Activated gamma-delta T cell (primary cell): Measurements from ENCODE around the gene PLD5.
"Not testable (repeated sequence)": the region's sequence is repeated elsewhere in the genome, so short reads cannot be mapped to it uniquely, and the experiment has no call there.

Experiments
- DNase-seq: peaks from one replicate; lab custom pipeline; 2025; lab: John Stamatoyannopoulos, UW

The PLD5 gene

GRCh38 chr1:242162140-242162539, 362.4 kb downstream of the PLD5 start:
- no peak for DNase-seq

DNA sequence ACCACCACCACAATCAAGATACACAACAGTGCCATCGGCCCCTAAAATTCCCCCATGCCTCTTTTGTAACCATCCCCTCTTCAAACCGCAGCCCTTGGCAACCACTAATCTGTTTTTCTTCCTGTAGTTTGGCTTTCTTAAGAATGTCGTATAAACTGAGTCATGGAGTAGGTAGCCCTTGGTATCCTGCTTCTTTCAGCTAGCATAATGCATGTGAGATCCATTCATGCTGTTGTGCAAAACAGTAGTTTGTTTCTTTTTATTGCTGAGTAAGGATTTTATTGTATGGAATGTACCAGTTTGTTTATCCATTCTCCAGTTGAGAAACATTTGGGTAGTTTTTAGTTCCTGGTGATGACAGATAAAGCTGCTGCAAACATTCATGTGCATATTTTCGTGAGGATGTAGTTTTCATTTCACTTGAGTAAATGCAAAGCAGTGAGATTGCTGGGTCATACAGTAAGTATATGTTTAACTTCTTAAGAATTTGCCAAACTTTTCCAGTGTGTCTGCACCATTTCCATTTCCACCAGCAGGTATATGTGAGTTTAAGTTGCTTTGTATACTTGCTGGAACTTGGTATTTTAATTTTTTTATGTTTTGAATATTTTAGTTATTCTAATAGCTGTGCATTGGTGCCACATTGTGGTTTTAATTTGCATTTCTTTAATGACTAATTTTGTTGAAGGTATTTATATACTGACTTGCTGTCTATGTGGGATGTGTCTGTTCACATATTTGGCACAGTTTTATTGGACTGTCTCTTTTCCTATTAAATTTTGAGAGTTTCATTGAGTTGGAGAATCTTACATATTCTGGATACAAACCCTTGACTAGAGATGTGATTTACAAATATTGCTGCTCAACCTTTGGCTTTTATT, 377.2 kb downstream of the PLD5 start:
- DNase-seq = no peak

DNA sequence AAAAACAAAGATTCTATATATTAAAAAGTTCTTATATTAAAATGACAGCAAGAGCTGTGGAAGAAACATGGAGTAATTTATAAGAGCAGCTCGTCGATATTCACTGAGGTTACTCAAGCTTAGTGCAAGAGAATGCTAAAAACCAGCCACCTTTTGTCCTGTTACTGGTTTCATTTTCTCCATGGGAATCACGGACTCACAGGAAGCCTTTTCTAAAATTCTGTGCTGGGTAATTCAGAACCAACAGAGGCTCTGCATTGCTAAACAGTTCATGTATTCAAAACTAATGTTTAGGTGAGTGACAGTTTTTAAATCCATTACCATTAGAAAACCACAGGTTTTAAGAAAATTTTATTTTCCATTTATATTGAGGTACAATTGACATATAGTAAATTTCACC, 377.8 kb downstream of the PLD5 start:
- no peak for DNase-seq

DNA sequence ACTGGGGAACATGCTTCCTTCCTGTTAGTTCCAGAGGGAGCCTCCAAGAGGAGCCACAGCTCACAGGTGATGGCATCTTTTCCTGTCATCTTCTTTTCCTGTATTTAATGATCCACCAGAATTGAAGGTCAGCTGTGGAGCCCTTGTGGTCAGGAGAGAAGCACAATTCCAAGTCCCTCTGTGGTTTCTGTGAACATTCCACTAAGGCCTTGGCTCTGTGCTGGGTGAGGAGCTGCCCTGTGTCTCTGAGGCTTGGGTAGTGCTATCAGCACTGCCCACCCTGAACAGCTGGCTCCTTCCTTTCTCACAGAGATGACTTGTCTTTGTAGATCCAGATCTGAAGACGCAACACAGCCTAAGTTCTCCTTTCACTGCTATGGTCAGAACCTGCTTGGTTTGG, 383.7 kb downstream of the PLD5 start:
- DNase-seq = no peak

DNA sequence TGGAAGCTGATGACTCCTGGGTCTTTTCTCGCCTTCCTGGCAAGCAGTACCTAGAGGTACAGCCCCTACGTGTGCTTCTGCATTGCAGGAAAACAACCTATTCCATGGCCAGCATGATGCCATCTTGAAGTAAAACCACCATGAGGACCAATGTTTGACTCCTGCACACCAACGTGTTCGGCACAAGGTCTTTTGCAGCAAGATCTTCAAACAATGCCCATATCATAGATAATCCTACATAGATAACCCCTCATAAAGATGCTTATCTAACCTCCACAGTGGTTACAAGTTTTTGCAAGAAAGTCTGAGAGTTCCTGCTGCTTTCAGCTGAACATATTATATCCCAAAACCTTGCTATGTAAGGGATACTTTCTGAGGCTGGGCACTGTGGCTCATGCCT, 384.5 kb downstream of the PLD5 start:
- DNase-seq = no peak

- no peak for DNase-seq
Measured at GRCh38 chr1:242139442-242139841, 385.1 kb downstream of the PLD5 start.

DNA sequence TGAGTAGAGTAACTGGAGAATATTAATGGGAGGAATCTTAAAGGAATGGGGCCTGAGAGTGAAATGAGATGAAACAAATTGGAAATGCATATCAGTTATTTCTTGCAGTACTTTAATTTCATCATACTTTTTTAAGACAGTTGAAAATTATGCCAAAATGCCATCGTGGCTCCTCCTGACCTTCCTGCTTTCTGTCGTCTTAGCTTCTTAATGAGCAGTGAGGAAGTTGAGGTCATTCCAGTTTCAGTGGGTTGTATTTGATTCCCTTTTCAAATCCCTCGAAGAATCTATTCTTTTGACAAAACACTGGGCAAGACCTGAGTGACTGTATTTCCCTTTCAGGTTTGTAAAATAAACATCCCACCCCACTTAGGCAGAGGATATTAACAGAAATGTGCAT, 390.7 kb downstream of the PLD5 start:
- DNase-seq = no peak

DNA sequence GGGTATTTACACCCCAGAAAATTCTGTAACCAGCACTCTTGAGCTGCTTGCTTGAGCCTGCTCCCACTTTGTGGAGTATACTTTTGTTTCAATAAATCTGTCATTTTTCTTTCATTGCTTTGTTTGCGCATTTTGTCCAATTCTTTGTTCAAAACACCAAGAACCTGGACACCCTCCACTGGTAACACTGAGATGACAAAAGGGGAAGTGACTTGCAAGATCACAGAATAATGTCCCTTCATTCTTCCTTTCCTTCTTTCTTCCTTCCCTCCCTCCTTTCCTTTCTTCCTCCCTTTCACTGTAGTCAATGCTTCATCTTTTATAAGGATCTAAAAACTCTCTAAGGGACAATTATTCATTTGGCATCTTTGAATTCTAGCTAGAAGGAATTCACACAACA, 391.1 kb downstream of the PLD5 start:
- no peak for DNase-seq

DNA sequence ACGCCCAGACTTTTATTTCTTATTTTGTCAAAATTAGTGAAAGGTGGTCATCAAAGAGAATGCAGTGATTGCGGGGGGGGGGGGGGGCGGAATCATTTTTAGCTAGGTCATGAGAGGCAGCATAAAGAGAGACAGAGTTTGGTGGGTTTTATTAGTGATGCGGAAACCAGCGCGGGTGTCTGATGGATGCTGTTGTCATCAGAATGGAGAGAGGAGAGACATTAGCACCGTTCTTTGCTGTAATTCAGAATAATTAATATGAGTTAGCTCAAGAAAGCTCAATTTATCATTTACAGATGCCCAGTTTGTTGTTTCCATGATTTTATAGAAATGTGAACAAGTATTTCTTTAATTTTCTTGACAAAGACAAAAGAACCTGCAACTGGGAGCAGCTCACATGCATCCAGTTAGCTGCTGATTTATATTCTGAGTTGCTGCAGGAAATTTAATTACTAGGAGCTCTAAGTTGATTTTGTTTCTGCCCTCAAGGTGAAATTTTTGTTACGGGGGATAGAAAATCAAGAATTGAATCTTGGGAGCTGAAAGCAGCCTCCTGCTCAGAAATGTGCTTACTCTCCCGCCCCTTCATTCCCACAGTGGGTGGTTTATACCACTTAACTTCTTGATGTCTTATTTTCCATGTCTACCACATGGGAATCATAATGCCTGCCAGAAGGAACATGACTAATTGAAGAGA, 392.2 kb downstream of the PLD5 start:
- no peak for DNase-seq

GRCh38 chr1:242128951-242129502, 395.5 kb downstream of the PLD5 start:
- DNase-seq = no peak

DNA sequence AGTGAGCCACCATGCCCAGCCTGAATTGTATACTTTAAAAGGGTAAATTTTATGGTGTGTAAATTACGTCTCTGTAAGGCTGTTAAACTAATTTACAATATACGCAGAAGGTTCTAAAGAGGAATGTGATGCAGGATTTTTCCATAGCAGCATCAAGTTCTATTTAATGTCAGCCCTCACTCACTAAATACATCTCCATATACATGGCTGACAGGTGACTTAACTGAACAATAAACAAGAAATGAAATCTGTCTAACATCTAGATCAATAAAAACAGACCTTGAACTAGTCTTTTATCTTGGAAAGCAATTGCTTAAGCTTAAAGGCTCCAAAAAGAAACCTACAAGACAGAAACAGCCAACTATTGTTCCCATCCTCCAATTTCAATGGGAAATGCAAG, 404.1 kb downstream of the PLD5 start:
- no peak for DNase-seq

- DNase-seq = no peak
Measured at GRCh38 chr1:242100921-242101320, 423.6 kb downstream of the PLD5 start.

DNA sequence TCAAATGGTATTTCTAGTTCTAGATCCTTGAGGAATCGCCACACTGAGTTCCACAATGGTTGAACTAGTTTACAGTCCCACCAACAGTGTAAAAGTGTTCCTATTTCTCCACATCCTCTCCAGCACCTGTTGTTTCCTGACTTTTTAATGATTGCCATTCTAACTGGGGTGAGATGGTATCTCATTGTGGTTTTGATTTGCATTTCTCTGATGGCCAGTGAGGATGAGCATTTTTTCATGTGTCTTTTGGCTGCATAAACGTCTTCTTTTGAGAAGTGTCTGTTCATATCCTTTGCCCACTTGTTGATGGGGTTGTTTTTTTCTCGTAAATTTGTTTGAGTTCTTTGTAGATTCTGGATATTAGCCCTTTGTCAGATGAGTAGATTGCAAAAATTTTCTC, 427.2 kb downstream of the PLD5 start:
- not testable (repeated sequence) for DNase-seq

DNA sequence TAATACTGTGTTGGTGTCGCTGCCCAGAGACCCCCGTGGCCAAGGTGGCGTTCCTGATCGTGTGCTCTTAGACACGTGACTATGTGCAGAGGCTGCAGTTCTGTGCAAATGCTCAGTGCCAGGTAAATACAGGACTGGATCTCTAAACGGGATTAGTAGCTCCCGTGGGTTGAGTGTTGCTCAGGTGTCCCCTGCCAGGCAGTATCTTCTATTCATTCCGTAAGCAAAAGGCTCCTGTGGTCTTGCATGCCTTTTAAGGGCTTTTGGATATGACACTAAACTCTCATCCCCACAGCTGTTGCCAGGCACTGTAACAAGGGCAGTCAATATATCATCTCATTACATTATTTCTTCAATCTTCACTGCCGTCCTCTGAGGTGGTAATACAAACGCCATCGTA, 431.4 kb downstream of the PLD5 start:
- DNase-seq = no peak

- DNase-seq = no peak
Measured at GRCh38 chr1:242089911-242090310, 434.6 kb downstream of the PLD5 start.

GRCh38 chr1:242088875-242089274, 435.6 kb downstream of the PLD5 start:
- DNase-seq = no peak

GRCh38 chr1:242086706-242087105, 437.8 kb downstream of the PLD5 start:
- no peak for DNase-seq

DNA sequence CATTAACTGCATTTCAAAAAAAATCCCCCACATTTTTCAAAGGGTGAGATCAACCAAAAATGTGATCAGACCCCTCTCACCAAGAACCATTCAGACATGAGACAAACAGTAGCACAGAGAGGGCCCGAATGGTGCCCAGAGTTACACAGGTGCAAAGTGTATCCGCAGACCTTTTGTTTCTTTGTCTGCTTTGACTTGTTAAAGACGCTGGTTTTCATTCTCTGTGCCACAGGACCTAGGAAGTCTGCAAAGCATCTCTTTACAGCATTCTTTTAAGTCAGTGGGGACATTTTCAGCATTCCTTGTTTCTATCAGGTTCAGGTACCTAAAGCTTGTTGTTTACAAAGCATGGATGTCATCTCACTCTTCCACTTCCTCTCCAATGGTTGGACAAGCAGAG, 438.4 kb downstream of the PLD5 start:
- DNase-seq = no peak

DNA sequence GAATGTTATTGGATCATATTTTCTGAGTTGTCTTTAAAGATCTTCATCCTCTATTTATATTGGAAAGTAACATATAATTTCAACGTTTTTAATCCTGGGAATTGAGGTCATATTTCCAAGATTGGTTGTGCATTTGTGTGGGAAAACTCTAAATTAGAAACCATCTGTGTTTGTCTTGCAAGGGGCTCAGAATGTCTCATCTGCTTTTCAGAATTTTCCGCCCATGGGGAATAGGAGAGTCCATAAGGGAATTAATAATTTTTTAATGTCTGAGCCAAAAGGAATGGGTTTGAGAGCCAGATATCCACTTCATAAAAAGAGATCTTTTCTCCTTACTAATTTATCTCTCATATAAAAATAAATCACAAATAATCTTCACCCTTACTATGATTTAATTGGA, 440.8 kb downstream of the PLD5 start:
- DNase-seq = no peak

DNA sequence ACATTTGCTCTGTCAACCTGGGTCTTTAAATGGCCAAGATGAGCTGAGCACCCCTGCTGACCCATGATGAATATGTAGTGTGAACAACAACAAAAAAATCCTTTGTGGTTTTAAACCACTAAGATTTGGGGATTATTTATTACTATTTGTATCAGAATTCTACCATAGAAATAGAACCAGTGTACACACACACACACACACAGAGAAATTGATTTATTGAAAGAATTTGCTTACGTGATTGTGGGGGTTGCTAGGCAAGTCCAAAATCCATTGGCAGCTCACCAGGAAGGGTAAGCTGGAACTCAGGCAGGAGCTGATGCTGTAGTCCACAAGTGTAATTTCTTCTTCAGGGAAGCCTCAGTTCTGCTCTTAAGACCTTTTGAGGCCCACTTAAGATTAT, 443.1 kb downstream of the PLD5 start:
- no peak for DNase-seq

- DNase-seq = no peak
Measured at GRCh38 chr1:242065813-242066212, 458.7 kb downstream of the PLD5 start.

DNA sequence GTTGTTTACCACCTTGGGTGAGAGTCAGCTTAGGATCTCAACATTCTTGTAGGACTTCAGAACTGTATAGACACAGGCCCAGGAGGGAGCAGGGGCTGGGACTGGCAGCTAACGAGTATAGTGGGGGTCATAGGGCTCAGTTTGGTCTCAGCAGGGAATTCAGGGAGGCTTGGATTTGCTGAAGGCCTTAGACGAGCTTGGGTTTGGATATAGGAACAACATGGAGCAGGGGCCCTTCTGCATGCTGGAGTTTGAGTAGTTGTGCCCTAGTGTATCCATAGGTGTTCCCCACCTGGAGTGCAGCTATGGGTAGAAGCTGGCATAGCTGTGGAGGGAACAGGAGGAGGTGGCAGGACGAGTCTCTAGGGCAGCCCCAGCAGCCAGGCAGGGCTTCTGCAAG, 462.2 kb downstream of the PLD5 start:
- no peak for DNase-seq

DNA sequence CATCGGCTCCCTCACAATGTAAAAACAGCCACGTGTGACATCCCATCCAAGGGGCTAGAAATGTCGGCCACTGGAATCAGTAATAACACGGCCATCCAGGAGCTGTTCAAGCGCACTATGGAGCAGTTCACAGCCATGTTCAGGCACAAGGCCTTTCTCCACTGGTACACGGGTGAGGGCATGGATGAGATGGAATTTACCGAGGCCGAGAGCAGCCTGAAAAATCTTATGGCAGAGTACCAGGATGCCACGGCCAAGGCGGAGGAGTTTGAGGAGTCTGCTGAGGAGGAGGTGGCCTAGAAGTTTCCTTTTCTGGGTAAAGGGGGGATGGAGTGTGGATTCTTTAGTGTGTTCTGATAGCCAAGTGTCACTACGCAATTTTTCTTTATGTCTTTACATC, 464.5 kb downstream of the PLD5 start:
- no peak for DNase-seq
